SU-DHL-6 (cell line): ENCODE data around the gene INSIG1.

ENCODE experiments used
- EZH2phosphoT487 ChIP-seq: fragments of 200-600 bp; sonication (generic), shearing (Covaris generic); conservative IDR thresholded peaks from 2 replicates; pipeline ENCODE4 v1.6.1; 2018; ENCODE audit warnings: mild to moderate bottlenecking, antibody characterized with exemption, low read length, moderate library complexity, mixed read lengths
- TF ChIP-seq, protein P1 (sequence below): fragments of 200-600 bp; sonication (generic); IDR thresholded peaks from one replicate; pipeline ENCODE4 v1.5.1; 2017; ENCODE audit warnings: antibody characterized with exemption, mild to moderate bottlenecking, low read length, moderate library complexity; ENCODE audit not compliant: insufficient read depth, poor library complexity, severe bottlenecking

DNA sequence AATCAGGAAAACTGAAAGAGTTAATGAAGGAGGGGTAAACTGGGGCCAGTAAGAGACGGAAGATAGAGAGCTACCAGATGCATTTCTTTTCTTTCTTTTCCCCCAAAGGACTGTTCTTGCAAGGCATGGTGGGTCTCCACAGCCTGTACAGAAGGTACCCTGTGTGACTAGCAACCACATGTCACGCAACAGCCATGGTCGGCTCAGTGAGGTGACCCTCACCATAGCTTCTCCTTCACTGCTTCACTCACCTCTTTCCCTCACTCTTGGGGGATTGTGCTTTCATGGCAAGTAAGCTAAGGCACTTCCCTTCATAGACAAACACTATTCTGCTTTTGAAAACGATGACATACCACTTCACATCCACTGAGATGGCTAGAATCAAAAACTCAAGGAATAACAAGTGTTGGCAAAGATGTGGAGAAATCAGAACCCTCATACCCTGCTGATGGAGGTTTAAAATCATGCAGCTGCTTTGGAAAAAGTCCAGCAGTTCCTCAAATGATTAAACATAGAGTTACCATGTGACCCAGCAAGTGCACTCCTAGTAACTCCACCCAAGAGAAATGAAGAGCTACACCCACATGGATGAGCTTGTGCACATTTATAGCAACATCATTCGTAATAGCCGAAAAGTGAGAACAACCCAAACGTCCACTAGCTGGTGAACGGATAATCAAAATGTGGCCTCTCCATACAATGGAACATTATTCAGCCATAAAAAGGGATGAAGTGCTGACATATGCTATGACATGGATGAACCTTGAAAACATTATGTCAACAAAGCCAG lies 3.8 kb upstream of the INSIG1 start:
- TF ChIP-seq, protein P1, sequence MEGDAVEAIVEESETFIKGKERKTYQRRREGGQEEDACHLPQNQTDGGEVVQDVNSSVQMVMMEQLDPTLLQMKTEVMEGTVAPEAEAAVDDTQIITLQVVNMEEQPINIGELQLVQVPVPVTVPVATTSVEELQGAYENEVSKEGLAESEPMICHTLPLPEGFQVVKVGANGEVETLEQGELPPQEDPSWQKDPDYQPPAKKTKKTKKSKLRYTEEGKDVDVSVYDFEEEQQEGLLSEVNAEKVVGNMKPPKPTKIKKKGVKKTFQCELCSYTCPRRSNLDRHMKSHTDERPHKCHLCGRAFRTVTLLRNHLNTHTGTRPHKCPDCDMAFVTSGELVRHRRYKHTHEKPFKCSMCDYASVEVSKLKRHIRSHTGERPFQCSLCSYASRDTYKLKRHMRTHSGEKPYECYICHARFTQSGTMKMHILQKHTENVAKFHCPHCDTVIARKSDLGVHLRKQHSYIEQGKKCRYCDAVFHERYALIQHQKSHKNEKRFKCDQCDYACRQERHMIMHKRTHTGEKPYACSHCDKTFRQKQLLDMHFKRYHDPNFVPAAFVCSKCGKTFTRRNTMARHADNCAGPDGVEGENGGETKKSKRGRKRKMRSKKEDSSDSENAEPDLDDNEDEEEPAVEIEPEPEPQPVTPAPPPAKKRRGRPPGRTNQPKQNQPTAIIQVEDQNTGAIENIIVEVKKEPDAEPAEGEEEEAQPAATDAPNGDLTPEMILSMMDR = no peak
- no peak for TF ChIP-seq EZH2phosphoT487
